Cerebellar nuclear complex (tissue), 1 donor: ENCODE data around the gene MNAT1.
"Not testable (repeated sequence)": the region's sequence is repeated elsewhere in the genome, so short reads cannot be mapped to it uniquely, and the experiment has no call there.

ENCODE experiments used
- DNase-seq, 2 experiments: peaks; one replicate each; lab custom pipeline; 2025; lab: John Stamatoyannopoulos, UW

The MNAT1 gene

GRCh38 chr14:60738843-60739508 lies 4.4 kb downstream of the MNAT1 start:
- DNase-seq, result no peak

- no peak for DNase-seq
Observed at GRCh38 chr14:60744566-60744965, 10.0 kb downstream of the MNAT1 start.

- DNase-seq, result no peak
Observed at GRCh38 chr14:60753264-60754119, 18.9 kb downstream of the MNAT1 start.

- no peak for DNase-seq
Observed at GRCh38 chr14:60756847-60757246, 22.3 kb downstream of the MNAT1 start.

- no peak for DNase-seq
Observed at GRCh38 chr14:60757567-60758002, 23.0 kb downstream of the MNAT1 start.

- no peak for DNase-seq
Observed at GRCh38 chr14:60758885-60759284, 24.3 kb downstream of the MNAT1 start.

GRCh38 chr14:60760209-60760608 lies 25.6 kb downstream of the MNAT1 start:
- no peak for DNase-seq

GRCh38 chr14:60760644-60761364 lies 26.2 kb downstream of the MNAT1 start:
- DNase-seq, result no peak

GRCh38 chr14:60768602-60769001 lies 34.0 kb downstream of the MNAT1 start:
- DNase-seq, result no peak

DNA sequence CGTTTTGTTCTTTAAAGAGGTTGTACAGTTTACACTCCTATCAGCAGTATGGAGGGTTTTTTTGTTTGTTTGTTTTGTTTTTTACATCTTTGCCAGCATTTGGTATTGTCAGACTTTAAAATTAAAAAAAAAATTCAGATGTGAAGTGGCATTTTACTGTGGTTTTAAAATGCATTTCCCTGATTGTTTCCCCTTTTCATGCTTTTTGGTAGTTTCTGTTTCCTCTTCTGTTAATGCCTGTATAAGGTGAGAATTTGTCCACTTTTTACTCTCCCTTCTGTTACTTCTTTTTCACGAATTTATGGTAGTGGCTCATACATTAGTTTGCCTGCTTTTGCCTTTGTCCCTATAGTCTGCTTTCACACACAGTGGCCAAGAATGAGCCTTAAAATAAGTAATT lies 36.6 kb downstream of the MNAT1 start:
- DNase-seq, result no peak

DNA sequence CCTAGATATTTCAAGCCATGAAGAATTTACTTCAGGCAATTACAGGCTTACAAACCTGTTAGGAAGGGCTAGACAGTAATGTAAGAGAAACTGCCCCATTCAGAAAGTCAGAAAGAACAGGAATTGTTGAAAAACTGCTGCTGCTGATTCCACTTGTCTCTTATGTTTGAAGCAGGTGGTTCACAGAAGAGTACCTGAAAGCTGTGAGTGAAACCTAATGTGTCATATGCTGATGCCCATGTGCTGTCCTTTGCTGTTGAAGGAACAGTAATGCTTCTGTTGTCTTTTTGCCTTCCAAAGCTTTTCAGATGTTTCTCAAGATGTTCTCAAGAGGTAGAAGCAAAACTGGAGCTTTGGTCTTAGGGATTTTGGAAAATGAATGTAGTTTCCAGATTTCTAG lies 39.0 kb downstream of the MNAT1 start:
- DNase-seq, result no peak

- DNase-seq, result no peak
Observed at GRCh38 chr14:60775296-60775695, 40.7 kb downstream of the MNAT1 start.

DNA sequence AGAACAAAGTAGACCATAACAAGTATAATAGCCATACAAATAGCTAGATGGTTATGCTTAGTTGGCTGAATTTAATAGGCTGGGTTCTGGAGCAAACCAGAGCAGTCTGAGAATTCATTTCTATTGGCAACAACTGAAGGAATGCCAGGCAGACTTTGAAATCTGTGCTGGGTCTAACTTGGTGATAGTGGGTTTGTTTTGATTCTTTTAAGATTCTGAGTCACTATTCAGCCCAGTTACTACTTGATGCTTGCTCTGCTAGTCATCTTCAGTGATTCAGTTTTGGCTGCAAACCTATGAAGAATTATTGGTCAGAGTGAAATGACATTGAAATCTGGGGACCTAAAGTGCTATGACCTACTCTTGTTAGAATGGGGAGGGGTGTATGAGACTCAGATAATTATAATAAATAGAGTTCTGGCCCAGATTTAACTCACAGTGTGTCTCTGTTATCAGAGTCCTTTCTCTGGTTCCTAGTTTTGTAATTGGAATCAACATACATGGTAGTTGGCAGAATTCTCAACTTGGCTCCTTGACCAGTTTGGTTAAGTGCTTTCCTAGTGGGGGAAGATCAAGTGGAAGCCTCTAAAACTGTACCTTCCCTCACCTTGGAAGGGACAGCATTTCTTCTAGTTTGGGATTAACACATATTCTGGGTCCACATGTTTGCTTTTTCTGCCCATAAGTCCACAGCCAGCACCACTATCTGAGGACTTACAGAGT lies 43.5 kb downstream of the MNAT1 start:
- DNase-seq, result no peak

GRCh38 chr14:60779745-60780514 lies 45.4 kb downstream of the MNAT1 start:
- DNase-seq, result not testable (repeated sequence)

DNA sequence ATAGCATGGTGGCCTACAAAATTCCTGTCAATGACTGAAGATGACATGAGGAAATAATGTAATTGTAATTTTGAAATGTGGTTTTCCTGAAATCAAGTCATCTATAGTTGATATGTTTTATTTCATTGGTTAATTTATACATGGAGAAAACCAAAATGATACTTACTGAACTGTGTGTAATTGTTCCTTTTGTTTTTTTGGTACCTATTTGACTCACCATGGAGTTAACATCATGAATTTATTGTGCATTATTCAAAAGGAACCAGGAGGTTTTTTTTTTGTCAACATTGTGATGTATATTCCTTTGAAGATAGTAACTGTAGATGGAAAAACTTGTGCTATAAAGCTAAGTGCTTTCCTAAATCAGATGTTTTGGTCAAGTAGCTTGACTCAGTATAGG lies 46.0 kb downstream of the MNAT1 start:
- not testable (repeated sequence) for DNase-seq

DNA sequence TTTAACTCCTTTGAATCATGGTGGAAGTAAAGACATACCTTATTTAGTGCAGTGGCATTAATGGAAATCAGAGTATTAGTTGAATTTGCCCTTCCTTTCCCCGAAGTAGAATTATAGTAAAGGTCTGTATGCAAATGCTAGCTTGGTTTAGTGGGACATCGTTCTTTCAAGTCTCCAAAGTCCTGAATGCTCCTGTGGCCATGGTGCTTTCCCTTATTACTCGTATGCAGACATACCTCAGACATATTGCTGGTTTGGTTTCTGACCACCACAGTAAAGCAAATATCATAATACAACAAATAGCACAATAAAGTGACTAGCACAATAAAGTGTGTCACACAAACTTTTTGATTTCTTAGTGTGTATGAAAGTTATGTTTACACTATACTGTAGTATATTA lies 52.3 kb downstream of the MNAT1 start:
- DNase-seq, result no peak

DNA sequence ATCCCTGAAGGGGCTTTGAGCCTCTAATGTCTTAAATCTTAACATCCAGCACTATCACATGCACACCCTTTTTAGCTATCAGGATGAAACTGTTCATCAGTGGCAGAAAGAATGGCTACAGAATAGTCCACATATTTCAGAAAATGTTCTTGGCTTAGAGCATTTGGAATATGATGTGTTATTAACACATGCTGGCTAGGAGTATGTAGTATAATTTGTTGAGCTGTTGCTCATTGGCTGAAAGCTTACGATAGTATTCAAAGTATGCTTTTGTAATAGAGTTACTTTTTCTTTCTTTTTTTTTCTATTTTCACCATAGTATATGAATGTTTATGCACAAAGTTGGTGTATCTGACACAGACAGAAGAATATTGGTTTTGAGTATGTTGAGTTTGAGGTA lies 55.1 kb downstream of the MNAT1 start:
- no peak for DNase-seq

- no peak for DNase-seq
Observed at GRCh38 chr14:60790850-60791249, 56.3 kb downstream of the MNAT1 start.

DNA sequence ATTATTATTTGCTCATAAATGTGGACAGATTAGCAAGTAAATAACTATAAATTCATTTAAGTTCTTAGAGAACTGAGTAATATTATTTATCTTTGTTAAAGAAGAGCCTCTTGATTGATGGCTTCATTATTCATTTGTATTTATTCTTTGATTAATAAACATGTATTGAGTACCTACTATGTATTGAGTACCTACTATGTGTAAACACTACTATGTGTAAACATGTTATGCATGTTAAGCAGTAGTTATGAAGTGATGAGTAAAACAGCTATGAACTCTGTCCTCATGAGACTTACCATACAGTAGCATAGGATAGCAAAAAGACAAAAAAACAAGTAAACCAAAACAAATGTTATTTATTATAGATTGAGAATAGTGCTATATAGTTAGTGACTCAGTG lies 61.9 kb downstream of the MNAT1 start:
- DNase-seq, result no peak

DNA sequence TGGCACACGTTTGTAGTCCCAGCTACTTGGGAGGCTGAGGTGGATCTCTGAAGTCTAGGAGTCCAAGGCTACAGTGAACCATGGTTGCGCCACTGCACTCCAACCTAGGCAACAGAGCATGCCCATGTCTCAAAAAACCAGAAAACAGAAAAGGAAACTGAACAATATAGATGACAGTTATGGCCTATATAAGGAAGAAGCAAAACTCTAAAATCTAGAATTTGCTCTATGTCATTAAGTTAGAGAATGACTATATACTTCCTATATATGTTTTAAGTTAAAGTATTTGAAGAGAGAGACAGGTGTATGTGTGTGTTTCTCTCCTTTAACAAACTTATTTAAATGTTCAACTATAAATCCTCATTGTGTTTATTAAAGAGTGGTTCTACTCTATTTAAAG lies 65.8 kb downstream of the MNAT1 start:
- no peak for DNase-seq

GRCh38 chr14:60803871-60804270 lies 69.3 kb downstream of the MNAT1 start:
- DNase-seq, result no peak
